SU-DHL-6 (cell line): ENCODE results near the gene WDR54.
"Not testable (repeated sequence)": the region's sequence is repeated elsewhere in the genome, so short reads cannot be mapped to it uniquely, and the experiment has no call there.

Experiments
- CTCF ChIP-seq: fragments of 200-600 bp; sonication (generic); IDR thresholded peaks from one replicate; pipeline ENCODE4 v1.5.1; 2017; ENCODE audit warnings: antibody characterized with exemption, mild to moderate bottlenecking, low read length, moderate library complexity; ENCODE audit not compliant: insufficient read depth, poor library complexity, severe bottlenecking
- EZH2phosphoT487 ChIP-seq: fragments of 200-600 bp; sonication (generic), shearing (Covaris generic); conservative IDR thresholded peaks from 2 replicates; pipeline ENCODE4 v1.6.1; 2018; ENCODE audit warnings: mild to moderate bottlenecking, antibody characterized with exemption, low read length, moderate library complexity, mixed read lengths

GRCh38 chr2:74420443-74421103, 957 bp upstream of the WDR54 start:
- TF ChIP-seq CTCF, EZH2phosphoT487: not testable (repeated sequence)
